Hindlimb muscle (tissue), 1 donor: ENCODE results near the gene CDPF1. TPM values are rescaled to one million over a fixed set of nuclear protein-coding genes. Genes with fewer than 3 reads are reported as not detected.
"Not testable (repeated sequence)": the region's sequence is repeated elsewhere in the genome, so short reads cannot be mapped to it uniquely, and the experiment has no call there.

Experiments used
- DNase-seq: peaks from one replicate; pipeline ENCODE4 v3.0.0-alpha.2; 2013
- polyA plus RNA-seq: library from polyadenylated mRNA; unstranded; fragments of 120-200 nt; gene quantifications from one replicate; pipeline ENCODE4 v1.2.1, GENCODE V29; 2013; ENCODE audit not compliant: insufficient read length

CDPF1 gene
- polyA plus RNA-seq, 1 donor = 14.2 TPM

GRCh38 chr22:46224044-46224897, 25.8 kb downstream of the CDPF1 start:
- DNase-seq = no peak

DNA sequence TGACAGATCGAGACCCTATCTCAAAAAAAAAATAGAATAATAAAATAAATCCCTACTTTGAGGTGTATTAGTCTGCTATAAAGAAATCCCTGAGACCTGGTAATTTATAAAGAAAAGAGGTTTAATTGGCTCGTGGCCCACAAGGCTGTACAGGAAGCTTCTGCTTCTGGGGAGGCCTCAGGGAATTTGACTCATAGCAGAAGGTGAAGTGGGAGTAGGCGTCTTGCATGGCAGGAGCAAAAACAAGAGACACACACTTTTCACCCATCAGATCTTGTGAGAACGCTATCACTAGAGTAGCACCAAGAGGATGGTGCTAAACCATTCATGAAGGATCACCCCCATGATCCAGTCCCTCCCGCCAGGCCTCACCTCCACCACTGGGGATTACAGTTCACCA, 29.2 kb downstream of the CDPF1 start:
- DNase-seq = no peak

DNA sequence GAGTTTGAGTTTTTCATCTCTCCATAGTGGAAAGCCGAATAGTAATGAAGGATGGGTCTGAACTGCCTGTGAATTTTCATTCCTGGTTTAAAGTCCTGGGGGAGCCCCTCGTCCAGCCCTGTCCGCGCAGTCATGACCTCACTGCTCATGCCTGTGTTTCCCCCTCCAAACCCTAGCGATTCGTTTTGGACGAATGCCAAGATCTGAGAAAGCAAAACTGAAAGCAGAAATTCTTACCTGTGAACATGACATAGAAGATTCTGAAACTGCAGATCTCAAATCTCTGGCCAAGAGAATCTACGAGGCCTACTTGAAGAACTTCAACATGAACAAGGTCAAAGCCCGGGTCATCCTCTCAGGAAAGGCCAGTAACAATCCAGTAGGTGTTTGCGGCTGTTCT, 30.5 kb downstream of the CDPF1 start:
- DNase-seq = no peak

DNA sequence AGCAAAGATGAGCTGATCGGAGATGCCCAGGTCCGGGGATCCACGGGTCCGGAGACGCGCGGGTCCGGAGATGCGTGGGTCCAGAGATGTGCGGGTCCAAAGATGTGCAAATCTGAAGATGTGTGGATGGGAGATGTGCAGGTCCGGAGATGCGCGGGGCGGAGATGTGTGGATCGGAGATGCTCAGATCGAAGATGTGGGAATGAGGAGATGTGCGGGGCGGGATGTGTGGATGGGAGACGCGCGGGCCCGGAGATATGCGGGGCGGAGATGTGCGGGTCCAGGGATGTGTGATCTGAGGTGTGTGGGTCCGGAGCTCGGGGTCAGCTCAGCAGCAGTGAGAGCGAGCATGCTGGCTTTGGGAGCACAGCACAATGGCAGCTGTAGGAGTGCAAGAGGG, 35.5 kb downstream of the CDPF1 start:
- no peak for DNase-seq

- no peak for DNase-seq
Measured at GRCh38 chr22:46214149-46214548, 35.9 kb downstream of the CDPF1 start.

GRCh38 chr22:46213052-46213451, 37.0 kb downstream of the CDPF1 start:
- DNase-seq = no peak

DNA sequence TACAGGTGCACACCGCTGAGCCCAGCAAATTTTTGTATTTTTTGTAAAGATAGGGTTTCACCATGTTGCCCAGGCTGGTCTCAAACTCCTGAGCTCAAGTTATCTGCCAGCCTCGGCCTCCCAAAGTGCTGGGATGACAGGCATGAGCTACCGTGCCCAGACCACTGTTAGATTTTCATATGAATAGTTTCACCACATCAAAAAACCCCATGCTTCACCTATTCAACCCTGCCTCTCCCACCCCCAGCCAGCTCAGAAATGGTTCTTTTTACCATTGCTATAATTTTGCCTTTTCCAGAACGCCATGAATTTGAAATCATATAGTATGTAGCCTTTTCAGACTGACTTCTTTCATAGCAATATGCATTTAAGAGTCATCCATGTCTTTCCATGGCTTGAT, 37.9 kb downstream of the CDPF1 start:
- DNase-seq = no peak

- no peak for DNase-seq
Measured at GRCh38 chr22:46209262-46209661, 40.8 kb downstream of the CDPF1 start.

DNA sequence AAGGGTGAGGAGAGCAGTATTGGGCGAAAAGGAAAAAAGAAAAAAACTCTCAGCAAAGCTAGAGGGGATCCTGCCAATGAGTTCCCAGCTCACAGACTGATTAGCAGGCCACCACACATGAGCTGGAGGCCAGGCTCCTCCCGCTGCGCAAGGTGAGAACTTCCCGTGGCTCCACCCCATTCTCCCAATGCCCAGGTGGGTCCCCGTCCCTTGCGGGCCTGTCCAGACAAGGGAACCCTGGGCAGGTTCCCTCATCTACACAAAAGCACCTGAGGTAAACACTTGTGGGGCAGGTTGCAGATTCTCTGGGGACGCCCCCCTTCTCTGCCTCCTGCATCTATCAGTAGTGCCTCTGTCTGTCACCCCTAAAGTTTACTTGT, 46.5 kb downstream of the CDPF1 start:
- no peak for DNase-seq

DNA sequence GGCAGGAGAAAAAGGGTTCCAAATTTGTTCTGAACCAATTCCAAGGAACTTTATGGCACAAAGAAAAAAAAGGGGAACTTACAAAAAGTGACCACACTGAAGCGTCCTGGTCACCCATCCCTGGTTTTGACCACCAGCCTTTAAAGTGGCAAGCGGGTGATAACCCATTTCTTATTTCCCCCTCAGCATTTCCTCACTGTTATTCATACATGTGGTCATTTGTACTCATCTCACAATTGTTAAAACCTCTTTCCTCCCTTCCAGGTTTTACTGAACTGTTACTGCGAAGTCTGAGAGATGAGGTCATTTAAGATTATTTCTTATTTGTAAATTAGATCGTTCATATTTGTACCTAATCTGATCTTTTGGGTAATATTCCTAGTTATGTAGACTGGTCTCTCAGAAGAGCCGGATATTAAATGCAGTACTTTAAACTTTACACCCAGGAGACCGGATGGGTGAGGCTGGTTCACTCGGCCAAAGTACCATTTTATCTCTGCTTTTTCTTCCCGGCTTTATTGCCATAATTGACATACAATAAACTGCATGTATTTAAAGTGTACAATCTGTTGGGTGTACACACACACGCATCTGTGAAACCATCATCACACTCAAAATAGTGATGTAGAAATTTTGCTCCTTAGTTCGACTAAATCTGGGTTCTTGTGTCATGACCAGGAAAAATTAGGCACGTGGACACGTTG, 47.0 kb downstream of the CDPF1 start:
- DNase-seq = no peak

DNA sequence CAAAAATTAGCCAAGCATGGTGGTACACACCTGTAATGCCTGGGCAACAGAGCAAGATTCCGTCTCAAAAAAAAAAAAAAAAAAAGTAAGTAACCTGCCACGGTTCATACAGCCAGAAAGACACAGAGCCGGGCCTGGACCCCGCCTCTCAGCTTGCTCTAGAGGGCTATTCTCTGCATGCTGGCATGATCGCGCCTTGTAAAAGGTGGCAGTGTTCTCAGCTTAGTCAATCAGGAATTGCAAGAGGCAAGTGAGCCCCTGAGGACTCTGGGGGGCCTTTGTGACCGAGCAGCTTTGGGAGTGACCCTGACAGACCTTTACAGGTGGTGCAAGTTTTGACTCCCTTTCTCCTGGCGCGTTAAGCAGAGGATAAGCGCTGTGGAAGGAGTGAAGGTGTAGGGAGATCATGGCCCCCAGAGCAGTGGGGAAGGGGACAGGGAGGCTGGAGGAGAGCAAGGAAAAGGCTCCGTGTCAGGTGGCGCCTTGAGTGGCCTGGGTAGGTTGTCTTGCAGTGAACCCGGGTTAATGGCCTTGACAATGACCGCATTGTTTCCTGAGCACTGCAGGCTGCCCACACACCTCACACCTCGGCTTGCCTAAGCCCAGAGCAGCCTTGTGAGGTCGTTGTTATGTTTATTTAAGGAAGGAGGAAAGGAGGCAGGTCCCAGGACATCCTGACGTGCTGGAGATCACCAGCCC, 48.9 kb downstream of the CDPF1 start:
- no peak for DNase-seq

DNA sequence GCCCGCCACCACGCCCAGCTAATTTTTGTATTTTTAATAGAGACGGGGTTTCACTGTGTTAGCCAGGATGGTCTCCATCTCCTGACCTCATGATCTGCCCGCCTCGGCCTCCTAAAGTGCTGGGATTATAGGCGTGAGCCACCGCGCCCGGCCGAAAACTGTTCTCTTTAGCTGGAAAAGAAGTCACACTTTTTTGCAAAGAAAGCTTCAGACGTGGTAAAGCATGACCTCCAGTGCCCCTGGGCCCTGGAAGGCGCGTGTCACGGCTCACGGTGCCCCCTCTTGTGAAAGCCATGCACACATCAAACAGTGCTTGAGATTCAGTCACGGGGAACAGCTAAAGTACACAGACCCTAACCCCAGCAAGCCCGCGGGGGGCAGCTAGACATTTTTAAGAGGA, 51.3 kb downstream of the CDPF1 start:
- DNase-seq = not testable (repeated sequence)

DNA sequence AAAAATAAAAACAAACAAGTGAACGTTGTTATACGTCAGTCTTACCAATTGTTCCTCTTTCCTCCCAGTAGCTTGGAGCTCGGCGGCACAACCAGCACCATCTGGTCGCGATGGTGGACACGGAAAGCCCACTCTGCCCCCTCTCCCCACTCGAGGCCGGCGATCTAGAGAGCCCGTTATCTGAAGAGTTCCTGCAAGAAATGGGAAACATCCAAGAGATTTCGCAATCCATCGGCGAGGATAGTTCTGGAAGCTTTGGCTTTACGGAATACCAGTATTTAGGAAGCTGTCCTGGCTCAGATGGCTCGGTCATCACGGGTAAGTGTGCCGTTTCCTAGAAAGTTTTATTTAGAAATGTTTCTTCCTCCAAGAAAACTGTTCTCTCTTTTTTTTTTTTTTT, 51.8 kb downstream of the CDPF1 start:
- no peak for DNase-seq

- no peak for DNase-seq
Measured at GRCh38 chr22:46196278-46196677, 53.8 kb downstream of the CDPF1 start.

GRCh38 chr22:46195487-46196165, 54.5 kb downstream of the CDPF1 start:
- no peak for DNase-seq

Other genes with a start within 250 kb of the CDPF1 start
- 24.5 TPM for gene PPARA, start 99.8 kb downstream of the CDPF1 start, polyA plus RNA-seq
- 0.58 TPM for gene PKDREJ, start 13.1 kb upstream of the CDPF1 start, polyA plus RNA-seq
- gene TTC38, start 17.7 kb upstream of the CDPF1 start, polyA plus RNA-seq = 20.4 TPM
- 7.9 TPM for gene GTSE1, start 46.6 kb upstream of the CDPF1 start, polyA plus RNA-seq
- 30.1 TPM for gene TRMU, start 85.4 kb upstream of the CDPF1 start, polyA plus RNA-seq